ENCODE results near the gene MCF2L.

The MCF2L gene

DNA sequence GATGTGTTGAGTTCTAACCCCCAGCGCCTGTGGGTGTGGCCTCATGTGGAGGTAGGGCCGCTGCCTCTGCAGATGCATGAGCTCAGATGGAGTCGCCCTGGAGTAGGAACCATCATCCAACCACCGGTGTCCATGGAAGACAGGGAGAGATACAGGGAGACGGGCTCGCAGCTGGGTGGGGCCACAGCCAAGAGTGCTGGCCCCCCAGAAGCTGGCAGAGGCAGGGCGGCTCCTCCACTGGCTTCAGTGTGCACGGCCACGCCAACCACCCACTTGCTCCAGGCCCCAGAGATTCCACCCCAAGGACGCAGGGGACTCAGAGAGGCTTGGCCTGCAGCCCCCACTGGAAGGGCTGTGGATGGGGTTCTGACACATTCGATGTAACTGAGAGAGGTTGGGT, 5.4 kb upstream of the MCF2L start:
- no peak for DNase-seq

DNA sequence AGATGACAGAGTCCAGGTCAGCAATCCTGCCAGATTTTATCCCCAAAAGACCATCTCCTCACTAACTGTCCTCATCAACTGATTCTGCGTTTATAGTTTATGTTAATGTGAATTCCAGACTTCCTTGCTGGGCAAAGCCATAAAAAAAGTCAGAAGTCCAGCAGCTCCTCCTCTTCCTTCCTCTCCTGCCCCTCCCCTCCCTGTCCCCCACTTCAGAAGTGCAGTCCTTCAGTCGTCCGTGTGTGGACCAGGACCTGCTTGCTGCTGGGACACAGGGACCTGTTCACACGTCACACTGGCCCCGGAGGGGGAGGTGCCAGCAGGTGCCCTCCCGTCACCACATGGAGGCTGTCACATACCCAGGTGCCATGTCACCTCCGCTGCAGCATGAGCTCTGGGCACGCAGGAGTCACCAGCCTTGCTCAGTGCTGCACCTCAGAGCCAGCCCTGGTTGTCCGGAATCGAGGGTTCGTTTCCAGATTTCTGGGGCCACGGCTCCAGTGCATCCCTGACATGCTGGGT, 4.0 kb upstream of the MCF2L start:
- DNase-seq: no peak

DNA sequence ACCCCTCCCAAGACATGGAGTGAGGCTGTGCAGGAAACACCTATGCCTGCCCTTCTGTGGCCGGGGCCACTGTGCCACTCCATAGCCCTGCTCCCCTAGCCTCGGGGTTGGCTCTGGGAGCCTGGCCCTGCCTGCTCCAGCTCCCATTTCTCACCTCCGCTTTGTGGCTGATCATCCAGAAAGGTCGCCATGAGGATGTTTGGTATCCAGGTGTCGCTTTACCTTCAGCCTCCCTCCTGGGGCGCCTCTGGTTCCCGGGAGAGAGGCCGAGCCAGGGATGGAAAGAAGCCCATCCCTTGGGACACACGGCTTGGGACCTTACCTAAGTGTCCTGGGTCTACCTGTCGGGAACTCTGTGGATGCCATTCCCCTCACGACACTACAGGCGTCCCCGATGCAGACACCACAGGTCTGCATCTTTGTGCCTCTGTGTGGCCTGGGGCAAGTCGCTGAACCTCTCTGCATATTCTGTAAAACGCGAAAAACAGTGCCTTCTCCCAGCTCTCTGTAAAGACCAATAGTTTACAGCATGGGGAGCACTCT, 3.4 kb upstream of the MCF2L start:
- no peak for DNase-seq

DNA sequence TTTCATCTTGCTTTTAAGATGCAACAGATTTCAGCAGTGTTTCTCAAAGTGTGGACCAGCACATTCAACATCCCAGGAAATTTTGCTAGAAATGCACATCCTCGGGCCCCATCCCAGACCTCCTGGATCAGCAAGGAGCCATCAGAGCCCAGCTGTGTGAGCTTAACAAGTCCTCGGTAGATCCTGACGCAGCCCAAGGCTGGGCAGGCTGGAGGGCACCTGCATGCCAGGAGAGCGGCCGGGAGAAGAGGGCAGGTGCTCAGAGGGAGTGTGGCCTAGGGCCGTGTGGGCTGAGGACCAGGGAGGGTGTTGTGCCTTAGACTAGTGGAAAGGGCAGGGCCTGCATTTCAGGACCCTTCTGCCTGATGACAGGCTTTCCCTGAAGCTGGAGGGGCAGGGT, 2.2 kb upstream of the MCF2L start:
- DNase-seq: no peak

DNA sequence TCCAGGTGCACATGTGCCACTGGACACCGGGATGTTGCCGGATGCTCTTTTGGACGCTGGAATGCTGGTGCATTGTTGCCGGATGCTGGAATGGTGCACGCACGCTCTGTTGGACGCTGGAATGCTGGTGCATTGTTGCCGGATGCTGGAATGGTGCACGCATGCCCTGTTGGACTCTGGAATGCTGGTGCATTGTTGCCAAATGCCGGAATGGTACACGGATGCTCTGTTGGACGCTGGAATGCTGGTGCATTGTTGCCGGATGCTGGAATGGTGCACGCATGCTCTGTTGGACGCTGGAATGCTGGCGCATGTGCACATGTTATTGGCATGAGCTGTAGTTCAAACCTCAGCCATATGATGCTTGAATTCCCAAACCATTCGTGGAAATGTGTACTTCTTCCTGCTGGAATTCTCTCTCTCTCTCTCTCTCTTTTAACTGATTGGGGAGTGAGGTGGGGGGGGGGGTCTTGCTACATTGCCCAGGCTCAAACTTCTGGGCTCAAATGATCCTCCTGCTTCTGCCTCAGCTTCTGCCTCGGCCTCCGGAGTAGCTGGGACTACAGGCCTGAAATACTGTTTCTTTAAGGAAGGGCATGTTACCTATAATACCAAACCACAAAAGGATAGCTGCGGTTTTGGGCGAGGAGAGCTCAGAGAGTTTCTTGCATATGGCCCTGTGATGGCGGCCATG, 1.2 kb upstream of the MCF2L start:
- DNase-seq: no peak

DNA sequence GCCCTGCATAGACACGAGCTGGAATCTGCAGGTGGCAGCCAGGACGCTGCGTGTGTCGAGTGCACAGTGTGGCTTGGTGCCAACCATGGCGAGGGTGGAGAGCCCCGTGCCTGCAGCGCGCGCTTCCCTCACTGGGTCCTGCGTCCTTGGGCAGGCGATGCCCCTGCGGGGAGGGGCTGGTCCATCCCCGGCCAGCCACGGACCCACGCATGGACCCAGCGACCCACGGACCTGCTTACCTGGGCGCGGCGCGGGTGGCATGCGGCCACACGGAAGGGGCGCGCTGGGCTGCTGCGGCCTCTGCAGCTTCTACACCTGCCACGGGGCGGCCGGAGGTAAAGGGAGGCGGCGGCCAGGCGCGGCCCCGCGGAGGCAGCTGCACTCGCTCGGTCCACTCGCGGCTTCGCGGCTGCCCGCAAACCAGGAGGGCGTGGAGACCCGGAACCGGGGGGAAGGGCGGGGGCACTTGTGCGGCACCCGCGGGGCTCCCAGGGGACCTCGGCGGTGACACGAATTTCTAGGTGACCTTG, 569 bp upstream of the MCF2L start:
- DNase-seq: peak; percentile 6

DNA sequence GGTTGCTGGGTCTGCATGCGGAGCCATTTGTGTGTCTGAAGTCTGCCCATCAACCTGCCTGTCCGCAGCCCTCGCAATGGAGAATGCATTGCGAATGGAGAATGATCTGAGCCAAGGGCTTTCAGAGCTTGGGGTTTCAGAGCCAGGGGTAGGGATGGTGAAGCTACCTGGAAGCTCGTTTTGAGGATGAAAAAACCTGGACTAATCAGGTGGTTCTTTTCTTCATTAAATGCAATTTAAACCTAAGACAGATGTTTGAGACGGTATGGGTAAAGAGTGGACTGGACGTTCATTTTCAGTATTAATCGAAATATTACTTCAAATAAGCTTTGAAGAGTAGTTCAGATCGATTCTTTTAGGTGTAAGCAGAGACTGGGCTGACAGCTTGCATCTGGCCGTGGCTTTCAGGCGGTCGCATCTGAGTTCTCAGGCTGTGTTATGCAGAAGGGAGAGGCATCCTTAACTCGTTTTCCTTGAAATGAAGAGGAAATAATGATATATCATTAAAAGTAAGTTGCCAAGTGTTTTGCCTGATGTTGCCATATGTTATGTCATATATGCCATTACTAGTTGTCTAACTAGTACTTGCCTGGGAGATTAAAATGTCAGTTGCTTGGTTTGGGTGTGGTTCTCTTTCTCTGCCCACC, 801 bp downstream of the MCF2L start:
- no peak for DNase-seq

DNA sequence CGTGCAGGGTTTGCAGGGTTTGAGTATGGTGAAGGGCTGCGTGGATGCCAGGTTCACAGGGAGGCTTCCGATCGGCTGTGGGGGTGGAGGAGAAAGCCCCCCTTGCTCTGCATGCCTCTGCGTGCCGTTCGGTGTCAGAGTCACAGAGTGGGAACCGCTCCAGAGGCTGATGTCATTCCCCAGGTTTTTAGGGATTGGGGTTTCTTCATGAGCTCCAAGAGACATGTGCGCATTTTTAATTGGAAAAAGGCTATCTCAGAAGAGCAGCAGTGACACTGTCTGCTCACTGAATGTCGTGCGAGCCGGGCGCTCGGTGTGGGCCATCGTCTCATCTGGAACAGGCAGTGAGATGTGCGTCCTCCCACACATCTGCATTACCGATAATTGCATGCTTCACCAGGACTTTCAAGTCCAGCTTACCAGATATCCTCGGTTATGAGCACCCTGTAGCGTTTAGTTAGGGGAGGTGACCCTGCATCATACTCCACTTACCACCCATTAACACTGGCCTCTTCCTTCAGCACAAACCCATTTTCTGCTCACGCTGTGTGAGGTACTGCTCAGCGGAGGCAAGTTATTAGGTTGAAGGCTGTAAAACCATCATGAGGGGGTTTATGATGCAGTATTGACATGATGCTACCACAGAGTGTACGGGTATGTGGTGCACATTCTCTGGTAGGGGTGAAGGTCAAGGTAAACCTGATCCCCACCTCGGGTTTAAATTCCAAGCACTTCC, 1.7 kb downstream of the MCF2L start:
- no peak for DNase-seq

DNA sequence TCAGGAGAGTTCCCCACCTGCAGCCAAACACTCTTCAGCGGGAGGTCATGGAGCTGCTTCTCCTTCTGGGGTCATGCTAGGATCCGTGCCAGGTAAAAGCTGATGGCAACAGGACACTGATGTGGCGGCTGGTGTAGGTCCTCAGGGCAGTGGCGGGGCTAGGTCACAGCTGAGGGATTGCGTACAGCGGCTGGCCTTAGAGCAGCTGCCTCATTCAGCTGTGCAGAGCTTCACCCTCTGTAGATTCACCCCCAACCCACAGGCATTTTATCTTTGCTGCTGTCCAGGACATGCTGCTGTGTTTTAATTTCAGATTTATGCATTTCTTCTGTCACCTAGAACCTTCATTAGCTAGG, 2.3 kb downstream of the MCF2L start:
- DNase-seq: no peak

DNA sequence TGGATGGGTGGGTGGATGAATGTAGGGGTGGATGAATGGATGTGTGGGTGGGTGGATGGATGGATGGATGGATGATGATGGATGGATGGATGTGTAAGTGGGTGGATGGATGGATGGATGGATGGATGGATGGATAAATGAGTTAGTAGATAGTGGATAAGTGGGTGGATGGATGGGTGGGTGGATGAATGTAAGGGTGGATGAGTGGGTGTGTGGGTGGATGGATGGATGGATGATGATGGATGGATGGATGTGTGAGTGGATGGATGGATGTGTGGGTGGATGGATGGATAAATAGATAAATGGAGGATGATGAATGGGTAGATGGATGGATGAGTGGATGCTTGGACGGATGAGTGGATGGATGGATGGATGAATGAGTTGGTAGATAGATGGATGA, 3.2 kb downstream of the MCF2L start:
- DNase-seq: no peak

DNA sequence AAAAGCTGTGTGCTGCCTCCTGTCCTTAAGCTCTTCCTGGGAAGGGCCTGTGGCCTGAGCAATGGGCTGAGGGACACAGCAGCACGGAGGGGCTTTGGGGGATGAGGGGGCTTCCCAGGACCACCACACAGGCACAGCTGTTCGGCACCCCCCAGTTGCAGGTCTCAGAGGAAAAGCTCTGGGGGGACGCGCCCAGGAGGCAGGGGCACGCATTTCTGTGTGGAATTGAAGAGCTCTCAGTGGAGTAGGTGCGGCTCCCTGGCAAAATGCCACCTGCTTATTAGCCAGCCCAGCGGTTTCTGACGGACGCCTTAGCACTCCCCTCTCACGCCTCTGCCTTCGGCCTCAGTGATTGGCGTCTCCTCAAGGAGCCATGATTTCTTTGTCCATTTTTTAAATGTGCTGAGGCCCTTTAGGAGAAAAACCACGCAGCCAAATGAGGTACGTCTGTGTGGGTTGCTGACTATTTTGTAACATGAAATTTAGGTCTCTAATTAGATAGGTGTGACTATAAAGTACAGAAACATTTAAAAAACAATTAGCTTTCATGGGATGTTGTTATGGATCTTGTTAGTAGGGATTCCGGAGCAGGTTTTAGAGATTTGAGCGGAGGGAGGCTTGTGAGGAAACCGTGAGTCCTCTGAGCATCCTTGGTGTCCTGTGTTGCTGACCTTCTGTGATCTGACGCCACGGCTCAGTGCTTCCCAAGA, 4.0 kb downstream of the MCF2L start:
- no peak for DNase-seq

DNA sequence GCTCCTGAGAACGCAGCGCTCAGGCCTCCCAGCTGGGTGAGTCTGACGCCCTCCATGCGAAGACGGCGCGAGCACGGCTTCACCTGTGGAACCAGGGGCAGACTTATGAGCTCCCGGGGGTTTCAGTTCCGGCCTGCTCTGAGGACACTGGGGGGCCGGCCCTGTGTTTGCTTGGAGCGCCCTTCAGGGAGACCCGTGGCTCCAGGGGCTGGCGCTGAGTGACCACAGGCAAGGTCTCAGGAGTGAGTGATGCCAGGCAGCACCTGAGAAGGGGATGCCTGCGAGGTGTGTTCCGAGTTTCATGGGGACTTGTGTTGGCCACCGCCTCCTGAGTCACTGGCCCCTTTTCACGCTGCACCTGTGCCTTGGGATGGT, 4.5 kb downstream of the MCF2L start:
- no peak for DNase-seq

DNA sequence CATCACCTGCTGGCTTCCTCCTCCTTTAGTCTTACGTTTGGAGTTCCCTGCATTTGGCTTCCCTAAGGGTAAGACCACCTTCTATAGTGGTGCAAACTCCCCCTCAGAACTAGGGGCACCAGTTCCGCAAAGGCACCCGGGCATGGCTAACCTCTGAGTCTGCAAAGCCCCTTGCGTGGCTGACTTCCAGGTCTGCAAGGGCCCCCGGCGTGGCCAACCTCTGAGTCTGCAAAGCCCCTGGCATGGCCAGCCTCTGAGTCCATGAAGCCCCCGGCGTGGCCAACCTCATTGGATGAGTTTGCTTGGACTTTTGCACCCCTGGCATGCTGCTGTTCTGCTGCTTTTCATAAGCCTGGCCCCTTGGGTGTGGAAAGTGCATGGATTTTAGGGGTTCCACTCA, 5.1 kb downstream of the MCF2L start:
- DNase-seq: no peak

DNA sequence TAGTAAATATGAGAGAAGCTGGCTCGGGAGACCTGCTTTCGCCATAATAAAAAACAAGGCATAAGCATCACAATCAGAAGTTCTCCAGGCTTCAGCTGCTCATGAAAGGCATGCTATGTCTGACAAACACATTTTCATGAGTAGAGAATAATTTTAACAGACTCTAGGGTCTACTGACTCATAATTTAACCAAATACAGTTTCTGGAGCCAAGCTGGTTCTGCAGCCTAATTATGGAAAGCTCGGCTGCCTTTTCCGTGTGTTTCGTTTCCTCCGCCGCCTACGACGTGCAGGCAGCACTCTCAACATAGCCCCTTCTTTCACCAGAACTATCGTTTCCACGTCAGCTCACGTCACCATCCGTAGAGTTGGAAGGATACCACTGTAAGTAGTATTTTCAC, 5.7 kb downstream of the MCF2L start:
- DNase-seq: no peak

DNA sequence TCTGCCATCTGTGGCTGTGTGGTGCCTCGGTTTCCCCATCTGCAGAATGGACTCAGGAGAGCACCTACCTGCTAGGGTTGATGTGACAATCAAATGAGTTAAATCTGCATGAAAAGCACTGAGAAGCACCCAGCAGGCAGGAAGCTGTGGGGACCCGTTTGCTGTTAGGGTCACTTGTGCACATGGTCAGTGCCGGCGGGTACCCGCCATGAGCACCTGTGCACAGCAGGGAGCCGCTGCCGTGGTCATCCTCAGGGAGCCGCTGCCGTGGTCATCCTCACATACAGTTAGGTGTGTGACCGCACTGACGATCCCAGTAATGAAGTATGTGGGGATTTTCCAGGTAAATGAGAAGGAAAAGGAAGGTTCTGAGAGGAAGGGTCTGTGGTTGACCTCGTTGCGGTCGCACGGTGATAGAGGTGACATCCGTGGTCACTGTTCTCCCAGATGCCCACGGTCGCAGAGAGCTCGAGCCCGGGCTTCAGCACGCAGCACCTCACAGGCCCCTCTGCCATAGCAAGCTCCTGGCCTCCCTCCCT, 6.5 kb downstream of the MCF2L start:
- no peak for DNase-seq

DNA sequence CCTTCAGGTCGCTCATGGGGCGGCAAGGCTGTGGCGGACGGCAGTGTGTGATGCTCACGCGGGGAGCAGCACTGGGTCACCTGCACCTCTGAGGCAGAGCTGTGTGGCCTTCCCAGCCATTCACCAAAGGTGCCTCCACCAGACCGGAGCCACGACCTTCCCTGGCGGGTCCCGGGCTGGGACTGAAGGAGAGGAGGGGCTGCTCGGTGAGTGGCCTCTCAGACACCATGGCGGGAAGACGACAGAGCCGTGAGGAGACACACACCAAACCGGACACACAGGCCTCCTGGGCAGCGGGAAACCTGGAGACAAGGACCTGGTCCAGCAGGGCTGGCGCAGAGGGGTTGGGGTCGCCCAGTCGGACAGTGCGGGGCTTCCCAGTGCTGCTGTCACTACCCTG, 7.5 kb downstream of the MCF2L start:
- DNase-seq: no peak

DNA sequence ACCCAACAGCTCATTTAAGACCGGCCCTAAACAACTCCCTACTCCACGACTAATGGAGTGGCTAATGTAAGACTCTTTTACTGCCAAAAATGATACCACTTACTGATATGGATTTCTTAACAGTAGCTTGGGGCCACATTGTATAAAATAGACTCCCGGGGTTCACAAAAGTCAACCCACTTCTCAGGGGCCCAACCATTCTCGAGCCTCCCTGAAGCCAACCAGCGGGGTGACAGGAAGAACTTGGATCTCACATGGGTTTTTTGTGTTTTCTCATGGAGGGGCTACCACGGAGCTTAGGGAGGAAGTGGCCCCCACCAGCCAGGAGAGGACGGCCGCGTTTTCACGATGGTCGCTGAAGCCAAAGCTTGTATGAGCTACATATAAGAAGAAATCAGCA, 8.1 kb downstream of the MCF2L start:
- no peak for DNase-seq

DNA sequence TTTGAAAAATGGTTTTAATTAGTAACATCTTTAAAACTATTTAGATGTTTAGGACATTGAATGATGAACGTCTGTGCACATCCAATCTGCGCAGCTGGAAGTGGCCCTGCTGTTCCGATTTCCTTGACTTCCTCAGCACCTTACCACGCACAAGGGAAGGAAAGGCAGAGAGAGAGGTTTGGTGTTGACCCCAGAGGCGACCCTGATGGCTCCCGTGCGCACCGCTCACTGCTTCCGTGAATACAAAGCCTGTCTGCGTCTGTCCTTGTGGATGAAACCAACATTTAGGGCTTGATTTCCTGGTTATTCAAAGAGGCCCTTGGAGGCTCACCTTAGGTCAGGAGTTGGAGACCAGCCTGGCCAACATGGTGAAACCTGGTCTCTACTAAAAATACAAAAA, 8.5 kb downstream of the MCF2L start:
- no peak for DNase-seq

DNA sequence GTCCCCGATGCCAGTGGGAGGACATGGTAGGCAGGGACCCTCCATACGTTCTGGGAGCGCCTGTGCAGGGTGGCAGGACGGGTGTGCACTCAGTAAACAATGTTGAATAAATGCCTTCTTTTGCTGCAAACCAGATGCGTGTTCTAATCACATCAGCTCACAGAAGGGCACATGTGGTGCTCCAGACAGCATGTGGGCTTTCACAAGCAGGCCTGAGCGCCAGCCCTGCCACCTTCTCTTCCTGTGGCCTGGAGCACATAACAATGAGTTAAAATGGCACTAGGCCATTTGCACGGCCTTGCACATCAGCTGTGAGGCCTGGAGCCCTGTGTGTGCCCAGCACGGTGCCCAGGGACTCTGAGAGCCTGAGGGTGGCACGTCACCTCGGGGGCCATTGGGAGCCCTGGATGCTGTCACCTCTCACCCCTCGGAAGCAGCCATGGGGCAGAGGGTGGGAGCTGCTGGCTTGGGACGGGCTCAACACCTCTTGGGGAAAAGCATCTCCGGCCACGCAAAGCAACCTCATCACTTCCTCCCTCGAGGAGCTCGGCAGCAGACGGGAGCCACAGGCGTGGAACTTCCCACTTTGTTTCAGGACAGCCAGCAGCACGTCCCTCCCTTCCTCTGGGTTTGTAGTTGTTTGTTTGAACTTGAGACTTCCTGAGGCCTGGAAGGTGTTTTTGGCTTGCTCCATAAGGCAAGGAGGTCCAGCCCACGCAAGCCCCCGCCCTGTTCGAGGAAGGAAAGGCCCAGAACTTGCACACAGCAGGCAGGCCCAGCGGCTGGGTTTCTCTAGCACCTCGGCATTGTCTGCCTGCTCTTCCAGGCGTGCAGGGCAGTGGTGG, 9.8 kb downstream of the MCF2L start:
- no peak for DNase-seq

DNA sequence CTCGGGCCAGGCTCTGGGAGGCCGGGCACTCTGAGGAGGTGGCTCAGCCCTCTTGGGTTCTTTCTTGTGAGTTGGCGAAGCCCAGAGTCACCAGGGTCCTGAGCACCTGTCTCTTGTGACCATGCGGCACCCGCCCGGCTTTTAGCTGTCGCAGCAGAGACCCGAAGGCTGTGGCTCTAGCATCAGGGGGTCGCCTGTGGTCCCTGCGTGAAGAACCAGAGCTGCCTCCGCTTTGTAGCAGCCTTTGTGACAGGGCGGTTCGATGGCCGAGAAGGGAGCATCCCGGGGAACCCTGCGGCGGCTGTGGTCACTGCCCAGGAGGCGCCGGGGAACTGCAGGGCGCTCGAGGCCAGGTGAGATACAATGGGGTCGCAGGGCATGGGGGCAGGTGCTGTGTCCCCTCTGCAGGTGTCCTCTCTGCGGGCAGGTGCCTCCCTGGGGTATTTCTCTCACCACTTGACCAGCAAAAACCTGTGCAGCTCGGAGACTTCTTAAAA, 10.4 kb downstream of the MCF2L start:
- DNase-seq: no peak

DNA sequence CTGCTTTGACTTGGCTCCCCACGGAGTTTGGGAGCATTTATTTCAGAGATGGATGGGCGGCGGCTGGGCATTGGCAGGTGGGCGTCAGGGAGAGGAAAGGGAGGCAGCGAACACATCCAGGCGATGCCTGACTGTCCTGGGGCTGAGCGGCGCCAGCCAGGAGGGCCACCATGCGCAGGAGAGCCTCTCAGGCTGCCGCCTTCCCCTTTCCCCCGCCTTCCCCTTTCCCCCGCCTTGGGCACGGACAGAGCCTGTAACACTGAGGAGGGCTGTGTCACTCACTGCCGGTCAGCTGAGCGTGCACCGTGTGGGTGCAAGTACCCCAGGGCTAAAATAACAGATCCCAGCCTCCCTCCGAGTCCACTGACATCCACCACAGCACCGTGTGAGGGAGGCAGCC, 11.4 kb downstream of the MCF2L start:
- no peak for DNase-seq

DNA sequence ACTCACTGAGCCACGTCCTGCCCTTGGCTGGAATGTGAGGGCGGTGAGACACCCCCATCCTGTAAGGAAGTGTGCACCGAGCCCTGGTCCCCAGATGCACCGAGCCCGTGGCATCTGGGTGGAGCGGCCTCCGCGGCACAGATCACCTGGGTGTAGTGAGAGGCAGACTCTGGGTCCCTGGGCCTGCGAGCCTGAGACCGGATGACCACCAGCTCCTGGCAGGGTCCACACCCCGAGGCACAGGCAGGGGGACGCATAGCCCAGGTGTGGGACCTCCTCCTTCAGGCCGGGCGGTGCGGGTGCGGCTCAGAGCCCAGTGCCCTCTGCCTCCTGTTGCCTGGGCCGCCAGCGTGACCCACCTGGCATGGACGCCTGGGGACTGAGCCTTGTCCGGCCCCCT, 12.4 kb downstream of the MCF2L start:
- no peak for DNase-seq

Data from activated CD4-positive, alpha-beta T cell treated with anti-CD3 and anti-CD28 coated beads, Interleukin-10, Interleukin-2, amounts not matched to agents 100 ng/mL and 50 ng/mL, durations not matched to agents 16 hours and 8 hours (primary cell).